ENCODE data around the gene KXD1.
"Not testable (repeated sequence)": the region's sequence is repeated elsewhere in the genome, so short reads cannot be mapped to it uniquely, and the experiment has no call there.

The KXD1 gene

GRCh38 chr19:18521692-18522123 lies 36.0 kb upstream of the KXD1 start, which contains the start of gene ELL:
TSS of gene ELL (minus strand) at chr19:18522070. CDS start at chr19:18522055, 15 bp downstream.
- no peak for DNase-seq (ENCODE audit: extremely low read depth, insufficient read length)
- TF ChIP-seq, protein P1, sequence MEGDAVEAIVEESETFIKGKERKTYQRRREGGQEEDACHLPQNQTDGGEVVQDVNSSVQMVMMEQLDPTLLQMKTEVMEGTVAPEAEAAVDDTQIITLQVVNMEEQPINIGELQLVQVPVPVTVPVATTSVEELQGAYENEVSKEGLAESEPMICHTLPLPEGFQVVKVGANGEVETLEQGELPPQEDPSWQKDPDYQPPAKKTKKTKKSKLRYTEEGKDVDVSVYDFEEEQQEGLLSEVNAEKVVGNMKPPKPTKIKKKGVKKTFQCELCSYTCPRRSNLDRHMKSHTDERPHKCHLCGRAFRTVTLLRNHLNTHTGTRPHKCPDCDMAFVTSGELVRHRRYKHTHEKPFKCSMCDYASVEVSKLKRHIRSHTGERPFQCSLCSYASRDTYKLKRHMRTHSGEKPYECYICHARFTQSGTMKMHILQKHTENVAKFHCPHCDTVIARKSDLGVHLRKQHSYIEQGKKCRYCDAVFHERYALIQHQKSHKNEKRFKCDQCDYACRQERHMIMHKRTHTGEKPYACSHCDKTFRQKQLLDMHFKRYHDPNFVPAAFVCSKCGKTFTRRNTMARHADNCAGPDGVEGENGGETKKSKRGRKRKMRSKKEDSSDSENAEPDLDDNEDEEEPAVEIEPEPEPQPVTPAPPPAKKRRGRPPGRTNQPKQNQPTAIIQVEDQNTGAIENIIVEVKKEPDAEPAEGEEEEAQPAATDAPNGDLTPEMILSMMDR (IDR thresholded peaks at IDR 0.05; ENCODE audit: insufficient read depth, low read length, poor library complexity, severe bottlenecking): no peak
- H3K4me3 ChIP-seq (replicated peaks; ENCODE audit: low read depth, low read length): peak within 1 kb of the TSS; percentile 100
- no peaks in the 10 kb centered on the region for H3K27me3 ChIP-seq (replicated peaks; ENCODE audit: control insufficient read depth, insufficient read depth, low read length)
- no peaks in the 10 kb centered on the region; the same call in none of the 2 replicates for H3K36me3 ChIP-seq (ENCODE audit: control insufficient read depth, insufficient read depth, low read length)

DNA sequence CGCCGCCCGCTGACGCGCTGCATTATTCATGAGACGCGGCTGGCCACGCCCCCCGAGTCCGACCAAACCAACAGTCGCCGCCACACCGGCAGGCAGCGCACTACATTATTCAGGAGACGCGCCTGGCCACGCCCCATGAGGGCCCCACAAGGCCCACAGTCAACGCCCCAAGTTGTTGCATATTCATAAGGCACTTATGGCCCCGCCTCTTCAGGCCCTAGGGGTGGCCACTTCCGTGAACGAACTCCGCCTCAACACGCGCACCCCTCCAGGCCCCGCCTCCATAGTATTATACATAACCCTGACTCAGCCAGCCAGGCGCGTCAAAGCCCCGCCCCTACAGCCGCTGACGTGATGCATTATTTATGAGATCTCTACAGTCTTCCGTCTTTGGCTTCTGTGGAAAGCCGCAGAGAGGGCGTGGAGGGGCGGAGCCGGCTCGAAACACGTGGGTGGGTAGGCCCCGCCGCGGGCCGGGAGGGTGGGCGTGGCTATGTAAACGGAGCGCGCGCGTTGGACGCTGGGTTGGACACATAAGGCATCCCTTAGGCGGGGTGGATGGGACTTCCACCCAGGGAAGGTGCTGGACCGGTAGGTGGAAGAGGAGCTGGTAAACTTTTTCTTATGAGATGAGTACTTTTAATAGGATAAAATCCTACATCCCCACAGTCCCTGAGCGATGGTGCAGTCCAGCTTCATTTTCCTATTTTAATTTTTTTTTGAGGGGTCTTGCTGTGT lies 35.4 kb upstream of the KXD1 start:
- Histone ChIP-seq H3K4me3 (replicated peaks; ENCODE audit: low read depth, low read length) (peak overlapping the region; percentile 100), H3K36me3 (ENCODE audit: control insufficient read depth, insufficient read depth, low read length) (no peaks in the 10 kb centered on the region; the same call in 1 of the 2 replicates), H3K27me3 (replicated peaks; ENCODE audit: control insufficient read depth, insufficient read depth, low read length) (no peaks in the 10 kb centered on the region)
- TF ChIP-seq, protein P1 (IDR thresholded peaks at IDR 0.05; ENCODE audit: insufficient read depth, low read length, poor library complexity, severe bottlenecking): no peak
- DNase-seq (ENCODE audit: extremely low read depth, insufficient read length): peak; percentile 99

- peak overlapping the region; percentile 49 for H3K4me3 ChIP-seq (replicated peaks; ENCODE audit: low read depth, low read length)
These were observed 34.7 kb upstream of the KXD1 start for GRCh38 chr19:18522862-18523440.

DNA sequence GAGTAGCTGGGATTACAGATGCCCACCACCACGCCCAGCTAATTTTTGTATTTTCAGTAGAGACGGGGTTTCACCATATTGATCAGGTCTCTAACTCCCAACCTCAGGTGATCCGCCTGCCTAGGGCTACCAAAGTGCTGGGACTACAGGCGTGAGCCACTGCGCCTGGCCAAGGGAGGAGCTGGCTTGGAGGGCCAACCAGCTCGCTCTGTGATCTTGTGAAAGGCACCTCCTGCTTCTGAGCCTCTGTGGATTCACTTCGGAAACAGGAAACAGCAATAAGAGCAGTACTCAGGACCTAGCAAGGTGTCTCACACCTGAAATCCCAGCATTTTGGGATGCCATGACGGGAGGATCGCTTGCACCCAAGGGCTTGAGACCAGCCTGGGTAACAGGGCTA lies 33.8 kb upstream of the KXD1 start:
- DNase-seq (ENCODE audit: extremely low read depth, insufficient read length): no peak
- TF ChIP-seq, protein P1 (IDR thresholded peaks at IDR 0.05; ENCODE audit: insufficient read depth, low read length, poor library complexity, severe bottlenecking): no peak
- no peaks in the 10 kb centered on the region for H3K27me3 ChIP-seq (replicated peaks; ENCODE audit: control insufficient read depth, insufficient read depth, low read length)
- H3K36me3 ChIP-seq (ENCODE audit: control insufficient read depth, insufficient read depth, low read length): no peaks in the 10 kb centered on the region
- no peak overlapping the region for H3K4me3 ChIP-seq (replicated peaks; ENCODE audit: low read depth, low read length)

More at GRCh38 chr19:18522862-18523440, 34.7 kb upstream of the KXD1 start:
- DNase-seq (ENCODE audit: extremely low read depth, insufficient read length); H3K36me3 ChIP-seq (ENCODE audit: control insufficient read depth, insufficient read depth, low read length); H3K27me3 ChIP-seq (replicated peaks; ENCODE audit: control insufficient read depth, insufficient read depth, low read length): not testable (repeated sequence)

- Histone ChIP-seq H3K36me3 (ENCODE audit: control insufficient read depth, insufficient read depth, low read length) (0 out of 2 replicates have a peak, but pooled peaks cover 2% of the 10 kb centered on the region), H3K4me3 (replicated peaks; ENCODE audit: low read depth, low read length) (no peak overlapping the region), H3K27me3 (replicated peaks; ENCODE audit: control insufficient read depth, insufficient read depth, low read length) (no peaks in the 10 kb centered on the region)
- TF ChIP-seq, protein P1 (IDR thresholded peaks at IDR 0.05; ENCODE audit: insufficient read depth, low read length, poor library complexity, severe bottlenecking): no peak
- DNase-seq (ENCODE audit: extremely low read depth, insufficient read length): no peak
These were observed 31.4 kb upstream of the KXD1 start for GRCh38 chr19:18526316-18526715.

DNA sequence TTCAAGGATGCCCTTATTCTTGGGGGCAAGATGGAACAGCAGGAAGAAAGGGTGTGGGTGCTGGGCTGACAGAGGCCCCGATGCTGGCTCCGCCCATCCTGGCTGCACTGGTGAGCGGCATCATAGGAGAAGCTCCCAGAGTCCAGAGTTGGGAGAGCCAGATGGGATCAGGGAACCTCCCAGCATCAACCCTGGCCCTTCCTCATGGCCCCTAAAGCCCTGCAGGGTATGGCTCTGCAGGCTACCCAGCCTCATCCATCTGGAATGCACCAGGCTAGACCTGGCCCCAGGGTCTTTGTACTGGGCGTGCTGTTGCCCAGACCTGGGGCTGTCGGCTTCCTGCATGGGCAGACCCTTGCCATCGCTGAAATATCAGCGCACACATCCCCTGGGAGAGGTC lies 27.9 kb upstream of the KXD1 start:
- no peak for DNase-seq (ENCODE audit: extremely low read depth, insufficient read length)
- Histone ChIP-seq H3K36me3 (ENCODE audit: control insufficient read depth, insufficient read depth, low read length) (peaks cover 8% of the 10 kb centered on the region), H3K27me3 (replicated peaks; ENCODE audit: control insufficient read depth, insufficient read depth, low read length) (no peaks in the 10 kb centered on the region), H3K4me3 (replicated peaks; ENCODE audit: low read depth, low read length) (no peak overlapping the region)
- TF ChIP-seq, protein P1 (IDR thresholded peaks at IDR 0.05; ENCODE audit: insufficient read depth, low read length, poor library complexity, severe bottlenecking): no peak

All from GM06990 (cell line).